Endodermal cell (in vitro differentiated cells): ENCODE results near the gene WDR12. TPM values are rescaled to one million over a fixed set of nuclear protein-coding genes. Genes with fewer than 3 reads are reported as not detected.
"Not testable (repeated sequence)": the region's sequence is repeated elsewhere in the genome, so short reads cannot be mapped to it uniquely, and the experiment has no call there.

Experiments
- DNase-seq: peaks from one replicate; pipeline ENCODE4 v3.0.0-alpha.2; 2017
- H3K27ac ChIP-seq: 2 replicates; pipeline ENCODE4 v1.5.1; 2013; ENCODE audit warnings: mild to moderate bottlenecking, low read depth, low read length, moderate library complexity
- H3K27me3 ChIP-seq: 2 replicates; pipeline ENCODE4 v1.6.1; 2013; ENCODE audit warnings: mild to moderate bottlenecking, low read length, moderate library complexity; ENCODE audit not compliant: insufficient read depth, control insufficient read depth, poor library complexity, severe bottlenecking
- H3K36me3 ChIP-seq: 2 replicates; pipeline ENCODE4 v1.7.0; 2013; ENCODE audit warnings: mild to moderate bottlenecking, low read length, moderate library complexity; ENCODE audit not compliant: control insufficient read depth, insufficient read depth
- H3K4me1 ChIP-seq: one replicate; pipeline ENCODE4 v1.7.0; 2013; ENCODE audit warnings: low read length; ENCODE audit not compliant: control insufficient read depth, insufficient read depth
- H3K4me3 ChIP-seq: 2 replicates; pipeline ENCODE4 v1.5.1; 2013; ENCODE audit warnings: mild to moderate bottlenecking, low read length, moderate library complexity
- H3K9ac ChIP-seq: 2 replicates; pipeline ENCODE4 v1.6.1; 2013; ENCODE audit warnings: mild to moderate bottlenecking, low read length, moderate library complexity; ENCODE audit not compliant: poor library complexity, severe bottlenecking; ENCODE audit errors: extremely low read depth
- H3K9me3 ChIP-seq: 2 replicates; pipeline ENCODE4 v1.6.1; 2013; ENCODE audit warnings: mild to moderate bottlenecking, low read length, moderate library complexity; ENCODE audit not compliant: control insufficient read depth
- H3K27ac Mint-ChIP-seq: 2 replicates; pipeline ENCODE4 v1.8.0; 2020; ENCODE audit warnings: mixed read lengths
- H3K27me3 Mint-ChIP-seq: 2 replicates; pipeline ENCODE4 v1.8.0; 2021; ENCODE audit warnings: mild to moderate bottlenecking, mixed read lengths; ENCODE audit not compliant: insufficient read depth
- H3K36me3 Mint-ChIP-seq: 2 replicates; pipeline ENCODE4 v1.8.0; 2020; ENCODE audit warnings: low read depth, mixed read lengths
- H3K4me1 Mint-ChIP-seq: 2 replicates; pipeline ENCODE4 v1.8.0; 2020; ENCODE audit warnings: mixed read lengths
- H3K4me3 Mint-ChIP-seq: 2 replicates; pipeline ENCODE4 v1.8.0; 2020; ENCODE audit warnings: mild to moderate bottlenecking, moderate library complexity, mixed read lengths
- H3K9me3 Mint-ChIP-seq: 2 replicates; pipeline ENCODE4 v1.8.0; 2020; ENCODE audit warnings: mild to moderate bottlenecking, mixed read lengths
- CTCF ChIP-seq: fragments of 200-600 bp; sonication (generic); conservative IDR thresholded peaks from 2 replicates; pipeline ENCODE4 v1.5.0; 2021; ENCODE audit warnings: antibody characterized with exemption, mild to moderate bottlenecking
- WGBS, 2 experiments: methylation state at CpG; one replicate each; pipeline versions ENCODE4 v1.1.5 to v1.1.7; 2013; ENCODE audit warnings: missing lambda C conversion rate in 2 of 2, mixed read lengths in 1 of 2; ENCODE audit not compliant: insufficient coverage in 1 of 2, insufficient read length in 1 of 2; 5-methylcytosine and 5-hydroxymethylcytosine counted together
- total RNA-seq, 2 donors: library from RNA; stranded (reverse); fragmentation: NEBNext Ultra II Directional in 1 of 2; extraction: Animal tissue kit (Norgen Biotek cat#: 25700) in 1 of 2; gene quantifications; 2 replicates in 1 of 2; 3 replicates in 1 of 2; pipeline ENCODE4 v1.2.1, GENCODE V29; 2021

The WDR12 gene
- total RNA-seq, 2 donors from 2014 or later: 84.4 to 104 TPM

GRCh38 chr2:202870431-202871299 is 40.8 kb downstream of the WDR12 start:
- Histone ChIP-seq H3K4me3 (peak overlapping the region; percentile 88), H3K36me3 (no peaks in the 10 kb centered on the region), H3K4me1 (no peaks in the 10 kb centered on the region), H3K9me3 (no peaks in the 10 kb centered on the region), H3K9ac (peak overlapping the region; percentile 82), H3K27ac (no peak overlapping the region), H3K27me3 (no peaks in the 10 kb centered on the region)
- Mint-ChIP-seq H3K9me3 (no peaks in the 10 kb centered on the region), H3K27me3 (peaks cover 11% of the 10 kb centered on the region), H3K27ac (peak overlapping the region; percentile 96), H3K36me3 (no peaks in the 10 kb centered on the region), H3K4me1 (peaks cover 3% of the 10 kb centered on the region), H3K4me3 (peak overlapping the region; percentile 84)
- WGBS, 2 experiments: 11 to 14% methylated on average over 12 to 37 of the region's 37 CpGs
- peak; percentile 75 for TF ChIP-seq CTCF
- peak; percentile 92 for DNase-seq

GRCh38 chr2:202861987-202862386 is 49.5 kb downstream of the WDR12 start:
- H3K4me3 ChIP-seq: no peak overlapping the region
- H3K4me1 ChIP-seq: no peaks in the 10 kb centered on the region
- H3K4me3 Mint-ChIP-seq: no peak overlapping the region
- H3K27ac ChIP-seq: no peak overlapping the region
- no peak for DNase-seq
- H3K9me3 Mint-ChIP-seq: peaks cover 5% of the 10 kb centered on the region
- H3K27ac Mint-ChIP-seq: no peak overlapping the region
- no peaks in the 10 kb centered on the region for H3K36me3 ChIP-seq
- TF ChIP-seq CTCF: no peak
- H3K9ac ChIP-seq: no peak overlapping the region
- H3K4me1 Mint-ChIP-seq: no peaks in the 10 kb centered on the region
- no peaks in the 10 kb centered on the region for H3K27me3 Mint-ChIP-seq
- H3K9me3 ChIP-seq: no peaks in the 10 kb centered on the region
- no peaks in the 10 kb centered on the region for H3K27me3 ChIP-seq
- 100% methylated on average over 2 to 3 of the region's 3 CpGs for WGBS, 2 experiments
- H3K36me3 Mint-ChIP-seq: no peaks in the 10 kb centered on the region

- Histone ChIP-seq H3K27ac (no peak overlapping the region), H3K9ac (no peak overlapping the region), H3K27me3 (no peaks in the 10 kb centered on the region), H3K4me1 (no peaks in the 10 kb centered on the region), H3K36me3 (no peaks in the 10 kb centered on the region), H3K9me3 (no peaks in the 10 kb centered on the region), H3K4me3 (no peak overlapping the region)
- Mint-ChIP-seq H3K9me3 (peaks cover 5% of the 10 kb centered on the region), H3K27me3 (peaks cover 3% of the 10 kb centered on the region), H3K4me1 (no peaks in the 10 kb centered on the region), H3K36me3 (no peaks in the 10 kb centered on the region), H3K27ac (no peak overlapping the region), H3K4me3 (no peak overlapping the region)
- WGBS, 2 experiments: 87% methylated on average over 3 of the region's 3 CpGs; no CpG with 5 or more reads in 1 of the 2 experiments
- DNase-seq: no peak
- TF ChIP-seq CTCF: no peak
Observed at GRCh38 chr2:202858601-202859000, 52.9 kb downstream of the WDR12 start.

- not testable (repeated sequence) for H3K36me3 ChIP-seq, H3K4me3 ChIP-seq, H3K27me3 Mint-ChIP-seq, DNase-seq, H3K36me3 Mint-ChIP-seq, H3K9me3 Mint-ChIP-seq, H3K4me1 ChIP-seq, H3K27ac ChIP-seq, H3K9me3 ChIP-seq, H3K27ac Mint-ChIP-seq, H3K27me3 ChIP-seq, H3K4me1 Mint-ChIP-seq, H3K4me3 Mint-ChIP-seq, H3K9ac ChIP-seq
- WGBS, 2 experiments: 48 to 65% methylated on average over 2 to 3 of the region's 3 CpGs
Observed at GRCh38 chr2:202849343-202849742, 62.1 kb downstream of the WDR12 start.
